Stimulated activated naive B cell treated with anti-CD40 and anti-IgM and Interleukin-4, amounts not matched to agents 10 μg/mL and 1 μg/mL and 100 μg/mL, for 72 hours (primary cell): Measurements from ENCODE around the gene CBFA2T3.
A peak's percentile ranks its signal among the peaks of the same experiment; 100 is the strongest.

ENCODE experiments used
- ATAC-seq, 2 donors: fragments of 150-1000 bp; cut with Tn5 transposase; replicated peaks; 2 replicates each; pipeline ENCODE4 v1.10.0; 2021; ENCODE audit warnings: moderate library complexity in 1 of 2
- DNase-seq: peaks from one replicate; pipeline ENCODE4 v3.0.0; 2021
- H3K27ac Mint-ChIP-seq: one replicate; pipeline ENCODE4 v1.8.0; 2022; ENCODE audit warnings: mild to moderate bottlenecking, mixed read lengths
- H3K27me3 Mint-ChIP-seq, 2 donors: one replicate each; pipeline ENCODE4 v1.8.0; 2022; ENCODE audit warnings: mixed read lengths in 2 of 2
- H3K36me3 Mint-ChIP-seq, 2 donors: one replicate each; pipeline ENCODE4 v1.8.0; 2022; ENCODE audit warnings: mixed read lengths in 2 of 2, mild to moderate bottlenecking in 1 of 2
- H3K4me1 Mint-ChIP-seq, 2 donors: one replicate each; pipeline ENCODE4 v1.8.0; 2022; ENCODE audit warnings: mixed read lengths in 2 of 2, mild to moderate bottlenecking in 1 of 2
- H3K4me3 Mint-ChIP-seq, 2 donors: one replicate each; pipeline ENCODE4 v1.8.0; 2022; ENCODE audit warnings: mild to moderate bottlenecking in 2 of 2, mixed read lengths in 2 of 2, moderate library complexity in 1 of 2
- H3K9me3 Mint-ChIP-seq, 2 donors: one replicate each; pipeline ENCODE4 v1.8.0; 2022; ENCODE audit warnings: mixed read lengths in 2 of 2, mild to moderate bottlenecking in 1 of 2

Gene CBFA2T3

DNA sequence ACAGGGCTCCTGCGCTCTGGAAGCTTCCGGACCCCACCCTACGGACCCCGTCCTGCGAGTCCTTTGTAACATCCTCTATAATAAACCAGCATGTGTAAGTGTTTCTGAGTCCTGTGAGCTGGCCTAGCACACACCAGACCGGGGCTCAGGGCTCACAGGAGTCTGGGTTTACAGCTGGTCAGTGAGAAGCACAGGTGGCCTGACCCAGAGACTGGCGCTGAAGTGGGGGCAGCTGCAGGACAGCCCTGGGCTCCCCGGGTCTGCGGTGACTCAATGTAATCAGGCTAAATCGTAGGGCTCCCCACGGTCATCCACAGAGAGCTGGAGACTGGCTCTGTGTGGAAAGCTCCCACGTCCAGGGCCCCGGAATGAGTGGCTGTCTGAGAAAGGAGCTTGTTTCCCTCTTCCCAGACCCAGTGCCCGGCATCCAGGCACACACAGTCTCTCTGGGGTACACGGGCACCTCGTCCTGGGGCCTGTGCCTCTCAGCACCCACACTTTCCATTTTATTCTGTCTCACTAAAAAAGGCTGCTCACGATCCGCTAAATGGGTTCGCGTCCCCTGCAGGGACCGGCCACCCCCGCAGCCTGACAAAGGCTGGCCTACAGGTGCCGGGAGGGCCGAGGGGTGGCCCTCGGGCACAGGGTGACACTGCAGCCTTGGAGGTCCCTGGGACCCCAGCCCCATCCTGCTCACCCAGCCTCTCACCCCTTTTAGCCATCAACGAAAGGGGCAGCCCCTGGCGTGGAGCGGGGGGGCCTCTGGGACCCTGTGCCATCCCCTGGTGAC, 18.9 kb upstream of the CBFA2T3 start:
- no peak overlapping the region for H3K27ac Mint-ChIP-seq
- H3K27me3 Mint-ChIP-seq = peaks cover 16 to 17% of the 10 kb centered on the region in 2 donors
- peaks cover 12 to 15% of the 10 kb centered on the region in 2 donors for H3K9me3 Mint-ChIP-seq
- no peak overlapping the region for H3K4me3 Mint-ChIP-seq
- peaks cover 4 to 20% of the 10 kb centered on the region in 2 donors for H3K36me3 Mint-ChIP-seq
- ATAC-seq (no peak), DNase-seq (no peak)
- H3K4me1 Mint-ChIP-seq = peaks cover 13 to 23% of the 10 kb centered on the region in 2 donors

DNA sequence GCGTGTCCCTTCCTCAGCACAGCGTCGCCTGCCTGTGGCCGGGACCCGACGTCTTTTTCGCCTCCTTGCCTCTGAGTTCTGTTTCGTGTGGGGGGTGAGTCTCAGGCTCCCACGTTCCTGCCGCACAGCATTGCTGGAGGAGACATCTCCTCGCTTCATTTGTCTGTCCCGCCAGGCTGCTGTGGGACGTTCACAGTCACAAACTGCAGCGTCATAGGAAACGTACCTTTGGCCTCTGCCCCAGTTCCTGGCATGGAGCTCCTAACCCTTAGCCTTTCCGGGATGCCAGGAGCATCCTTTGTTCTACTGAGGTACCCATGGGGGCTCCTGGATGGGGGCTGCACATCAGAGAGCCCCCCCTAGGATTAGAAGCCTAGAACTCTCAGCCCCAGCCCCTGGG, 18.2 kb upstream of the CBFA2T3 start:
- ATAC-seq (no peak), DNase-seq (no peak)
- no peak overlapping the region for H3K4me3 Mint-ChIP-seq
- H3K9me3 Mint-ChIP-seq = peaks cover 12 to 14% of the 10 kb centered on the region in 2 donors
- peaks cover 10 to 14% of the 10 kb centered on the region in 2 donors for H3K27me3 Mint-ChIP-seq
- H3K27ac Mint-ChIP-seq = no peak overlapping the region
- peaks cover 13 to 26% of the 10 kb centered on the region in 2 donors for H3K4me1 Mint-ChIP-seq
- peaks cover 3 to 14% of the 10 kb centered on the region in 2 donors for H3K36me3 Mint-ChIP-seq

DNA sequence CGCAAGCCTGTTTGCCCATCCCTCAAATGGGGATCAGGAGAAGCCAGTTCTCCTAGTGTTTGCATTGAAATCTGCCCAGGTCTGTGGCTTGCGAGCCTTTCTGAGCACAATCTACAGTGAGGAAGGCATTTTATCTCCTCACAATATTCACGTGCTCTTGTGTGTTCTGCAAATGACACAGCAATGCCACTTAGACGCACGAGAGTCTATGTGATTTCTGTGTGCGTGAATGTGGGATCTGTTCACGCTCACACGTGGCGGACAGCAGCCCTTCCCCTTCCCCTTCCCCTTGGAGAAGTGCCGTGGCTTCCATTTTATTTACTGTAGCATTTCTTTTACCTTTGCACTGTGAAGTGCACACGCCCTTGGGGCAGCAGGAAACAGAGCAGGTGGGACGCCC, 17.7 kb upstream of the CBFA2T3 start:
- no peak overlapping the region for H3K4me3 Mint-ChIP-seq
- no peak overlapping the region for H3K27ac Mint-ChIP-seq
- H3K4me1 Mint-ChIP-seq = peaks cover 9 to 31% of the 10 kb centered on the region in 2 donors
- no peak for DNase-seq
- ATAC-seq = no peak
- peaks cover 0 to 10% of the 10 kb centered on the region in 2 donors for H3K36me3 Mint-ChIP-seq
- peaks cover 11 to 12% of the 10 kb centered on the region in 2 donors for H3K9me3 Mint-ChIP-seq
- H3K27me3 Mint-ChIP-seq = peaks cover 5 to 10% of the 10 kb centered on the region in 2 donors

DNA sequence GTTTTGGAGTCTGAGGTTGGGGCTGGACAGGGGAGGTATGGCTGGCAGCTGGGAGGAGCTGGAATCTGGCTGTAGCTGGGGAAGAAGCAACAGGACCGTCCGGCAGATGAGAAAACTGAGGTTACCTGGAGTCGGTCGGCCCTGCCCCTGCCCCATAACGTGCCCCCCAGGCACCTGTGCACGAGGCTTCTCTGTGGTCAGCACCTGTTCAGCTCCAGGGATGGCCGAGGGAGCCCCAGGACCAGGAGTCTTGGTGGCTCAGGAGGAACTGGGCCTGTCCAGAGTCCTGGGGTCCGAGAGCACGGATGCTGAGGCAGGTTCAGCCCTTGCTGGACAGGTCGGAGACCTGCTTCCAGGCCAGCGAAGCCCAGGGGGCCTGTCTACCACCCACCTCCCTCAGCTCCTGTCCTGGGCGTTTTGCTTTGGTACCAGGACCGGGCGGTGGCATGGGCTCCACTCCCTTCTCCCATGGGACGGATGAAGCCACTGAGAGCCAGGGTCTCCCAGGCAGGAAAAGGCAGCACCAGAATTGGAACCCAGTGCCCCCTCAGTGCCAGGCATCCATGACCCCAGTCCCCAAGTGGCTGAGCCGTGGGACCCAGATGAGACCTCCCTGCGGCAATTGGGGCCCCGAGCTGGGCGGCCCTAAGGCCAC, 17.1 kb upstream of the CBFA2T3 start:
- no peak overlapping the region for H3K4me3 Mint-ChIP-seq
- DNase-seq (no peak), ATAC-seq (no peak)
- H3K9me3 Mint-ChIP-seq = peaks cover 9% of the 10 kb centered on the region in 2 donors
- H3K4me1 Mint-ChIP-seq = peaks cover 6 to 34% of the 10 kb centered on the region in 2 donors
- peaks cover 0 to 7% of the 10 kb centered on the region in 2 donors for H3K36me3 Mint-ChIP-seq
- no peak overlapping the region for H3K27ac Mint-ChIP-seq
- peaks cover 2 to 7% of the 10 kb centered on the region in 2 donors for H3K27me3 Mint-ChIP-seq

DNA sequence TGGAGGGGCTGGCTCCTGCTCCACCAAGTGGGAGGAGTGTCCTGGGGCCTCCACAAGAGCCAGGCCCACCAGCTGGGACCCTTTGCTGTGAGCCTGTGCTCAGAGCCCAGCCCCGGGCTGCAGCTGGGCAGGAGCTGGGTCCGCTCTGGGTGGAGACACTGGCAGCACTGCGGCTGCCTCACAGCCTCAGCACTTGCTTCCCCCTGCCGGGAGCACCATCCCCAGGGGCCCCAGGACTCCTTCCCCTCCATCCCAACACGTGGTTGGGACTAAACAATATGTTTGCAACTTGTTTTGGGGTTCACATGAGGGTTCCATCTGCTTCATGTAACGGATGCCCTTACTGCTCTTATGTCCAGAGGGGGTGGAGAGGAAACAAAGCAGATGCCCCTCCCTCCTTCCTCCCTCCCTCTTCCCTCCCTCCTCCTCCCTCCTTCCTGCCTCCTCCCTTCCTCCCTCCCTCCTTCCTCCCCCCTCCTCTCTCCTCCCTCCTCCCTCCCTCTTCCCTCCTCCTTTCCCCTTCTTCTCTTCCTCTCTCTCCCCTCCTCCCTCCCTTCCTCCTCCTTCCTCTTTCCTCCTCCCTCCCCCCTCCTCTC, 16.3 kb upstream of the CBFA2T3 start:
- ATAC-seq (peak; percentile 63 to 66), DNase-seq (no peak)
- Mint-ChIP-seq H3K36me3 (peaks cover 0 to 4% of the 10 kb centered on the region in 2 donors), H3K9me3 (peaks cover 6% of the 10 kb centered on the region in 2 donors), H3K4me1 (peaks cover 6 to 34% of the 10 kb centered on the region in 2 donors), H3K27ac (peak overlapping the region; percentile 81), H3K4me3 (peak overlapping the region in 1 of 2 donors; percentile 44), H3K27me3 (peaks cover 0 to 4% of the 10 kb centered on the region in 2 donors)

DNA sequence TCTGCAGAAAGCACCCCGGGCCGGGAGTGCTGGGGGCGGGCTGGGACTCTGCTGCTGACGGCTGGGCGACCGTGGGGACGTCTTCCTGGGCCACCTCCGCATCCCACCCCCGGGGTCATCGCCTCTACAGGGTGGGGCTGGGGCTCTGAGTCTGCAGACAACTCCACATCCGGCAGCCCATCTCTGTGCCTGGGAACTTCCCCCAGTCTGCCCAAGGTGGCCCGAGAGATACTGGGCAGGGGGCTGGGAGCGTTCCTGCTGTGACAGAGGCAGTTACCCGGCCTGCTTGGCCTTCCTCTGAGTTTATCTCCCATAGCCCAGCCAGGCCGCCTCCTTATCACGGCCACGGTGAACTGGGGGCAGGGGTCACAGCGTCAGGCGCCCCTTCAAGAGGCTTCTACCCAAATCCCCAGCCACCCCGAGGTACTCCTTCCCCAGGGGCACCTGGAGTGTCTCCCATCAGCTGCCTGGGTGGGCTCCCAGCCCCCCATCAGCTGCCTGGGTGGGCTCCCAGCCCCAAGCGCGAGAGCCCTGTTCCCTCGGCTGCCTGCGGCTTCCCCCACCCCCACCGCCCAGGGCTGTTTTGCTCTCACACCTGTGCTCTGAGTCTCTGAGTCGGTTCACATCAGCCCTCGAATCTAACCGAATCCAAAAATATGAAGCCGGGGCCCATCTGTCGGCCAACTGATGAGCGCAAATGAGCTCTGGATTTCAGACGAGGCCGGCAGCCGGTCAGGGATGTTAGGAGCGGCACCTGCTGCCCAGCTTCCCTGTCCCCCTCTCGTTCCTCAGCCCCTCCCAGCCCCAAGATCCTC, 15.6 kb upstream of the CBFA2T3 start:
- peaks cover 0 to 4% of the 10 kb centered on the region in 2 donors for H3K27me3 Mint-ChIP-seq
- peaks cover 0 to 4% of the 10 kb centered on the region in 2 donors for H3K36me3 Mint-ChIP-seq
- H3K27ac Mint-ChIP-seq = peak overlapping the region; percentile 81
- H3K9me3 Mint-ChIP-seq = peaks cover 3% of the 10 kb centered on the region in 2 donors
- H3K4me1 Mint-ChIP-seq = peaks cover 9 to 34% of the 10 kb centered on the region in 2 donors
- ATAC-seq (peak; percentile 60 to 62), DNase-seq (no peak)
- peak overlapping the region; percentile 44 to 46 for H3K4me3 Mint-ChIP-seq

DNA sequence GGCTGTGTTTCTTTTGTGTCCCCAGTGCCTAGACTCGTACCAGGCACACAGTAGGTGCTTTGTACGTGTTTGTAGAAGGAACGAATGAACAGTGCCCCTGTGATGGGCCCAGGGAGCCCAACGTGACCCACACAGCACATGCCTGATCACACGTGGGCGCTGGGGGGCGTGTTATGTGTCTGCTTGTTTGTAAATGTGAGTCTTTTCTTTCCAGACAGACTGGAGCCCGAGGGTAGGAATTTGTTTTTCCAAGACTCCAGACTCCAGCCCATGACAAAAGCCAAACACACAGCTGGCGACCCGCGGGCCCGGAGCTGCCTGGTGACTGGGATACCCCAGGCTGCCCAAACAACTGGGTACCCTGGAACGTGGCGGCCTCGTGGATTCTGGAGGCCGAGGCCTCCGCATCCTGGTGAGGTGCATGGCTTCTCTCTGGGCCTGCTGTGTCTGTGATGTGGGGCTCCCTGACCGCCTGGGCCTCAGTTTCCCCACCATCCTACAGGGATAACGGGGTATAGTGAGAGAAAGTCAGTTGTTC, 14.9 kb upstream of the CBFA2T3 start:
- no peaks in the 10 kb centered on the region for H3K9me3 Mint-ChIP-seq
- no peaks in the 10 kb centered on the region for H3K36me3 Mint-ChIP-seq
- ATAC-seq (no peak), DNase-seq (no peak)
- no peak overlapping the region for H3K27ac Mint-ChIP-seq
- H3K4me1 Mint-ChIP-seq = peaks cover 12 to 34% of the 10 kb centered on the region in 2 donors
- H3K27me3 Mint-ChIP-seq = peaks cover 0 to 4% of the 10 kb centered on the region in 2 donors
- H3K4me3 Mint-ChIP-seq = no peak overlapping the region

DNA sequence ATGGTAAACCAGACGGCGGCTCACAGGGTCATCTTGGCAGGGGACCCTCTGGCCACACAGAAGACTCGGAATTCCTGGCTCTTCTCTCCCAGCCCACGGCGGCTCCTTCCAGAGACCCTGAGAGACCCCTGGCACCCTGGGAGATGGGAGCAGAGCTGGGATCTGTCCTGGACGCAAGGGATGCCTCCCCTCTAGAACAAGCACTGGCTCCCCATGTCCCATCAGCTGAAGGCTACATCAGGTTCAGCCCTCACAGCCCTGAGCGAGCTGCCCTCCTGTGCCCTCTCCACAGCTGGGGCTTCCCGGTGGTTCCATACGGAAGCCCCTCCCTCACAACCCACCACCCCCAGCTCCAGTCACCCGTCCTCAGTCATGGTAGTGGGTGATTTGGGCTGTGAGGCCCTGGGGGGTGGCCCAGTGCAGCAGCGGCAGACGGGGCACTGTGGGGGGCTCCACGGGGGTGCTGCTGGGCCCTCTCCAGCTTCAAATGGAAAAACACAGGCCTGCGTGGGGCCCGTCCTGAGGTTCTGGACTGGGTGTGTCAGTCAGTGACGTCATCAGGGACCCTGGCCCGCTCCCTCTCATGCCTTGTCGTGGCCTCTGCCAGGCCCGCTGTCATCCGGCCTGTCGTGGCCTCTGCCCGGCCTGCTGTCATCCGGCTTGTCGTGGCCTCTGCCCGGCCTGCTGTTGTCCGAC, 13.0 kb upstream of the CBFA2T3 start:
- ATAC-seq (no peak), DNase-seq (no peak)
- Mint-ChIP-seq H3K9me3 (no peaks in the 10 kb centered on the region), H3K4me1 (peaks cover 18 to 39% of the 10 kb centered on the region in 2 donors), H3K27ac (no peak overlapping the region), H3K27me3 (peaks cover 0 to under 1% of the 10 kb centered on the region in 2 donors), H3K36me3 (no peaks in the 10 kb centered on the region), H3K4me3 (no peak overlapping the region)

DNA sequence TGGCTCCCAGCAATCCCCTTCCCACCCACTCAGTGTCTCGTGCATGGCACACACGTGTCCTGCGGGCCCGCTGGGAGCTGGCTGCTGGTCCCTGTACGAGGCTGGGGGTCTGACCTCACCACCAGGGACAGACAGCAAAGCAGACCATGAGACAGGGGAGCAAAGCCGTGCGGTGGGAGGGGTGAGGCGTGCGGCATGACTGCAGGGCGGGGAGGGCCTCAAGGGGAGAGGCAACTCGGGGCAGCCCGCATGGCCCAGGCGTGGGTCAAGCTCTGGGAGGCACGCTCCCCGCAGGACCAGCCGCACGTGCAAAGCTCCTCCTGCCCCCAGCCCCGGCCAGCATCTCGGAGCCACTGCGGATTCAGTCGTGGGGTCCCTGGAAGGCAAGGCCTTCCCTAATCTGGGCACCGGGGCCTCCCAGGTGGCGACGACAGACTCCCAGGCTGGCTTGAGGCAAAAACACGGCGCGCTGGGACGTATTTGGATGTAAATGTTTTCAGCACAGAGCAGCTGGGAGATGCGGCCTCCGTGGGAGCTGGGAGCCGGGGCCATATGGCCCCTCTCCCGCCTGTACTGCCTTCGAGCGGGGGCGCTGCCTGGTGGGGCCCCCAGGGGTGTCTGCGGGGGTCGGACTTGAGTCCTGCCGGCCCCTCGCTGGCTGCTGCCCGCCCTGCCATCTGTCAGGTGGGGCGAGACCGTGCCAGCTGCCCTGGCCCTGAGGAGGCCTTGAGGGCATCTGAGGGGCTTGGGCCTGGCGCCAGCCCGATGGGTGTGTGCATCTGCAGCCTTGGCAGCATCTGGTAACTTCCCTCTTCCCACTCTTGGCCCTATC, 12.2 kb upstream of the CBFA2T3 start:
- Mint-ChIP-seq H3K27me3 (no peaks in the 10 kb centered on the region), H3K27ac (no peak overlapping the region), H3K4me3 (no peak overlapping the region), H3K36me3 (no peaks in the 10 kb centered on the region), H3K9me3 (peaks cover 0 to under 1% of the 10 kb centered on the region in 2 donors), H3K4me1 (peaks cover 24 to 39% of the 10 kb centered on the region in 2 donors)
- no peak for DNase-seq
- ATAC-seq = no peak

DNA sequence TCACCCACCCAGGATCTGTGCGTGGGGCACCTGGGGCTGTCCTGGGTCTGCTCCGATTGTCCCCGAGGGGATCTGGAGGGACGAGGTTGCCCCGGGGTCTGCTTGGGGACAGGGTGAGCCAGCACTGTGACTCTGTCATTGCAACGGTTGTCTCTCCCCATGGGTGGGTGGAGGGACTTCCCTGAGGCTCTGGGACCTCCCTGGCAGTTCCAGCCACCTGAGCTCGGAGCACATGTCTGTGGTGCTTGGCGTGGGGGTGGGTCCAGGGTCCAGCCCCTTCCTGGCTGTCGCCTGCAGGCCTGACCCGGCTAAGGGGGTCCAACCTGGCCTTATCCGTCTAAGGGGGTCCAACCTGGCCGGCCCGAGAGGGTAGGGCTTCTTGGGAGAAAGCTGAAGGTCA, 8.5 kb upstream of the CBFA2T3 start:
- Mint-ChIP-seq H3K4me1 (peaks cover 54 to 64% of the 10 kb centered on the region in 2 donors), H3K27me3 (no peaks in the 10 kb centered on the region), H3K4me3 (peak overlapping the region; percentile 4 to 25), H3K27ac (no peak overlapping the region), H3K36me3 (peaks cover 1 to 2% of the 10 kb centered on the region in 2 donors), H3K9me3 (peaks cover under 1 to 5% of the 10 kb centered on the region in 2 donors)
- ATAC-seq (peak in 1 of 2 donors; percentile 11), DNase-seq (no peak)

DNA sequence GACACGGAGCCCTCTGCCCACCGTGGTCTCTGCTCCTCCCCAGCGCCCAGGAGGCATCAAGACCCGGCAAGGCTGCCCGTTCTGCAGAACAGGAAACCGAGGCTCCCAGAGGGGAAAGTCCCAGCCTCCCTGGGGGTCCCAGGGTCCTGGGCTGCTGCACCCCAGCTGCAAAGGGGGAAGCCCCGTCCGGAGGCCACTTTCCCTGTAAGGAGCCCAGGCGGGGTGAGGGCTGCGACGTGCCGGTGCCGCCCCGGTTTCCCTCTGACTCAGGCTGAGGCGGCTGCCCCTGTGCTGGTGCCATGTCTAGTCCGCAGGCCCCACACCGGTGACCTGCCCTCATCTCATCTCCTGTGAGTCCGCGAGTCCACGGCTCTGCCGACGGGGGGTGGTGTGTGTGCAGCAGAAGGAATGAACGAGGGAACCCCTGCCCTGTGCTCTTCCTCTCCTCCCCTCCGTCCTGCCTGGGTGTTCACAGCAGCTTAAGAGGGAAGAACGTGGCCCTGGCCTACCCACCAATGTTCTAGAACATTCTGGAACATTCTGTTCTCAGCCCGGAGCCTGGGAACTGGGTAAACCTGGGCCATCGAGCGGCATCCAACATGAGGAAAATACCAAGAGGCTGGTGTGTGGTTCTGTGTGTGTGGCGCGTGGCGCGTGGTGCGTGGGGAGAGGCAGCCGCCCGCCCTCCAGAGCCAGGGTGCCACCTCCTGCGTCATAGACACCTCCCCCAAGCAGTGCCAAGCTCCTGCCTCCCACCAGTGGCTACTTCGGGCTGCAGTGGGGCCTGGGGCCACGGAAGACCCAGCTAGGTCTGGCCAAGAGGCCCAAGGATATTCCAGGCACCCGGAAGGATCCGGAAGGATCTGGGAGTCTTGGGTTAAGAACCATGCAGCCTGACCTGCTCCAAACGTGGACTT, 7.0 kb upstream of the CBFA2T3 start:
- ATAC-seq = peak; percentile 79 to 88
- peak overlapping the region; percentile 62 to 67 for H3K4me3 Mint-ChIP-seq

More for the DNA sequence above, 7.0 kb upstream of the CBFA2T3 start:
- Mint-ChIP-seq H3K36me3 (peaks cover 5 to 9% of the 10 kb centered on the region in 2 donors), H3K27ac (peak overlapping the region; percentile 98), H3K9me3 (peaks cover 9 to 13% of the 10 kb centered on the region in 2 donors), H3K4me1 (peaks cover 67 to 69% of the 10 kb centered on the region in 2 donors), H3K27me3 (no peaks in the 10 kb centered on the region)
- DNase-seq = peak; percentile 93
